Placental epithelial cell (primary cell): ENCODE measurements around the gene CRHR2. TPM values are rescaled to one million over a fixed set of nuclear protein-coding genes. Genes with fewer than 3 reads are reported as not detected.

Source experiments
- total RNA-seq: library from RNA; depleted of rRNA; stranded (reverse); fragments of >200 nt; gene quantifications from 2 replicates; pipeline ENCODE4 v1.2.3, GENCODE V29; 2012

Gene CRHR2
- total RNA-seq = not detected in 2 replicates

DNA sequence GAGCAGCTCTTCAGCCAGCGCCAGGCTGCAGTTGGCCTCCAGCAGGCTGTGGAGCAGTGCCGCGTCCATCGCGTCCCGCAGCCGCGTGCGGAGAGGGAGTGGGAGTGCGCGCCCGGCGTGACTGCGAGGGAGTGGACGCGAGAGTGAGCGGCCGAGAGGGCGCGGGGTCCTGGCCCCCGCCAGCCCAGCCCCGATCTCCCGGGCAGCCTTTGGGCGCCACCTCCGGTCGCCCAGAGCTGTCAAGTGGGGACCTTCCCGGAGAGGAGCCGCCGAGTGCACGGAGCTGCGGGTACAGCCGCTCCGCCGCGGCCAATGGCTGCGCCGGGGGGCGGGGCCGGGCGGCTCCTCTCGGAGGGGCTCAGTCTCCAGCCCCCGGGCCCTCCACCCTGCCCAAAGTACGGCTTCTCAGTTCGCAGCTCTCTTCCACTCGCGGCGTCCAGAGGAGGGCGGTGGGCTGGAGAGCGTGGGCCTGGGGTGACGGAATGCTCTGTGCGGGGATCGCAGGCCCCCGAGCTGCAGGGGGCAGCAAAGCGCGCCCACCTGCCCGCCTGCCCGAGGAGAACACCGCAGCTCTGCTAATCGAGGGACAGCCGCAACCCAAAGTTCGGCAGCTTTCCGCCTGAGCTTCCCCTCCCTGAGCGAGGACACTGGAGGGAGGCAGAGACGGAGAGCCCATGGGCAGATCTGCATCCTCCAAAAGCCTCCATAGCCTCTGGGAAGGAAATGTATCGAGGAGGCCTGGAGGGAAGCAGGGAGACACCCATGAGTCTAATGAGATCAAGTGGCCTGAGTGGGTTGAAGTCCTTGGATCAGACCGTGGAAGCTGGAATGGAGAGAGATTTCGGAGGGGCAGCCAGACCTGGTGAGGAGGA is at the start of gene CRHR2:
CRHR2 (minus strand) TSS at position 245 of the 872 bp plus-strand sequence; CDS start at position 69, 176 bp downstream.

Other genes with a start within 250 kb of the CRHR2 start
- gene NOD1, start 203.7 kb downstream of the CRHR2 start, total RNA-seq = 7.1 and 10.6 TPM in 2 replicates
- gene GGCT, start 177.6 kb downstream of the CRHR2 start, total RNA-seq = 16.5 and 21.4 TPM in 2 replicates
- gene GARS1, start 87.6 kb downstream of the CRHR2 start, total RNA-seq = 138 and 285 TPM in 2 replicates
- gene INMT, start 69.7 kb upstream of the CRHR2 start, total RNA-seq = not detected in 2 replicates
- 4.0 and 4.7 TPM in 2 replicates for gene MINDY4, start 89.0 kb upstream of the CRHR2 start, total RNA-seq
- gene AQP1, start 229.4 kb upstream of the CRHR2 start, total RNA-seq = 0.39 and 1.5 TPM in 2 replicates